ENCODE data around the gene ZNF644.

DNA sequence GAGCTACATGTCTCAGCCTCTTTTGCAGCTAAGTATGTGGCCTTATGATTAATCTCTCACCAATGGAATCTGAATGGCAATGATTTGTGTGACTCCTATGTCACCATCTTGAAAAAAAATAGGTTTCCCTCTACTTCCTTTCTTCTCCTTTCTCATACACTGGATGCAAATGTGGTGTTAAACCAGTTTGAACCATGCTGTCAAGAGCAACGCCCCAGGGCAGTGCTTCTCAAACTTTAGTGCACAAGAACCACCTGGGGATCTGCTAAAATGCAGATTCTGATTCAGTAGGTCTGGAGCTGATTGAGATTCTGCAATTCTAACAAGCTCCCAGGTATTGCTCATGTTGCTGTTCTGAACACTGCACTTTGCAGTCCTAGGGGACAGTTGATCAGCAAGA, 44.7 kb upstream of the ZNF644 start:
- TF ChIP-seq, protein P1, sequence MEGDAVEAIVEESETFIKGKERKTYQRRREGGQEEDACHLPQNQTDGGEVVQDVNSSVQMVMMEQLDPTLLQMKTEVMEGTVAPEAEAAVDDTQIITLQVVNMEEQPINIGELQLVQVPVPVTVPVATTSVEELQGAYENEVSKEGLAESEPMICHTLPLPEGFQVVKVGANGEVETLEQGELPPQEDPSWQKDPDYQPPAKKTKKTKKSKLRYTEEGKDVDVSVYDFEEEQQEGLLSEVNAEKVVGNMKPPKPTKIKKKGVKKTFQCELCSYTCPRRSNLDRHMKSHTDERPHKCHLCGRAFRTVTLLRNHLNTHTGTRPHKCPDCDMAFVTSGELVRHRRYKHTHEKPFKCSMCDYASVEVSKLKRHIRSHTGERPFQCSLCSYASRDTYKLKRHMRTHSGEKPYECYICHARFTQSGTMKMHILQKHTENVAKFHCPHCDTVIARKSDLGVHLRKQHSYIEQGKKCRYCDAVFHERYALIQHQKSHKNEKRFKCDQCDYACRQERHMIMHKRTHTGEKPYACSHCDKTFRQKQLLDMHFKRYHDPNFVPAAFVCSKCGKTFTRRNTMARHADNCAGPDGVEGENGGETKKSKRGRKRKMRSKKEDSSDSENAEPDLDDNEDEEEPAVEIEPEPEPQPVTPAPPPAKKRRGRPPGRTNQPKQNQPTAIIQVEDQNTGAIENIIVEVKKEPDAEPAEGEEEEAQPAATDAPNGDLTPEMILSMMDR (conservative IDR thresholded peaks at IDR 0.05) = no peak
- TF ChIP-seq EZH2 (IDR thresholded peaks at IDR 0.05; ENCODE audit: low read depth) = no peak
